ENCODE data around the gene PCK1.

GRCh38 chr20:57617079-57617795 is 56.3 kb downstream of the PCK1 start:
- TF ChIP-seq CTCF (IDR thresholded peaks at IDR 0.05) (no peak), POLR2A (IDR thresholded peaks at IDR 0.05) (no peak)

All from ovary (tissue), 3 donors.